Rectal smooth muscle tissue (tissue), 1 donor: Measurements from ENCODE around the gene AGPAT4.

ENCODE experiments used
- H3K27ac ChIP-seq: one replicate; pipeline ENCODE4 v1.7.0; 2013; ENCODE audit warnings: low read depth, low read length, inconsistent platforms
- H3K27me3 ChIP-seq: one replicate; pipeline ENCODE4 v1.7.0; 2013; ENCODE audit warnings: low read length; ENCODE audit not compliant: control insufficient read depth, insufficient read depth
- H3K36me3 ChIP-seq: one replicate; pipeline ENCODE4 v1.7.0; 2013; ENCODE audit warnings: low read length; ENCODE audit not compliant: control insufficient read depth, insufficient read depth
- H3K4me1 ChIP-seq: one replicate; pipeline ENCODE4 v1.7.0; 2013; ENCODE audit warnings: low read length; ENCODE audit not compliant: control insufficient read depth, insufficient read depth
- H3K4me3 ChIP-seq: one replicate; pipeline ENCODE4 v1.7.0; 2013; ENCODE audit warnings: low read length
- H3K9ac ChIP-seq: one replicate; pipeline ENCODE4 v1.7.0; 2013; ENCODE audit warnings: low read length

AGPAT4 gene

GRCh38 chr6:161091151-161091550 is 182.7 kb downstream of the AGPAT4 start:
- Histone ChIP-seq H3K27ac (no peak overlapping the region), H3K4me1 (no peaks in the 10 kb centered on the region), H3K36me3 (peaks cover 17% of the 10 kb centered on the region), H3K4me3 (no peak overlapping the region), H3K9ac (no peak overlapping the region), H3K27me3 (no peaks in the 10 kb centered on the region)

GRCh38 chr6:161088676-161089328 is 185.1 kb downstream of the AGPAT4 start:
- H3K27ac ChIP-seq, result no peak overlapping the region
- no peaks in the 10 kb centered on the region for H3K27me3 ChIP-seq
- H3K4me1 ChIP-seq, result no peaks in the 10 kb centered on the region
- no peak overlapping the region for H3K9ac ChIP-seq
- peaks cover 14% of the 10 kb centered on the region for H3K36me3 ChIP-seq
- no peak overlapping the region for H3K4me3 ChIP-seq

- H3K36me3 ChIP-seq, result peaks cover 23% of the 10 kb centered on the region
Measured at GRCh38 chr6:161085246-161085645, 188.6 kb downstream of the AGPAT4 start.

GRCh38 chr6:161082215-161082614 is 191.6 kb downstream of the AGPAT4 start:
- Histone ChIP-seq H3K36me3 (peaks cover 14% of the 10 kb centered on the region), H3K9ac (no peak overlapping the region), H3K4me1 (no peaks in the 10 kb centered on the region), H3K27ac (no peak overlapping the region), H3K27me3 (no peaks in the 10 kb centered on the region), H3K4me3 (no peak overlapping the region)

More at GRCh38 chr6:161085246-161085645, 188.6 kb downstream of the AGPAT4 start:
- Histone ChIP-seq H3K27ac (no peak overlapping the region), H3K27me3 (no peaks in the 10 kb centered on the region), H3K9ac (no peak overlapping the region), H3K4me3 (no peak overlapping the region), H3K4me1 (no peaks in the 10 kb centered on the region)

GRCh38 chr6:161080263-161080970 is 193.4 kb downstream of the AGPAT4 start:
- no peaks in the 10 kb centered on the region for H3K4me1 ChIP-seq
- H3K9ac ChIP-seq, result no peak overlapping the region
- no peaks in the 10 kb centered on the region for H3K27me3 ChIP-seq
- no peak overlapping the region for H3K4me3 ChIP-seq
- peaks cover 10% of the 10 kb centered on the region for H3K36me3 ChIP-seq
- H3K27ac ChIP-seq, result no peak overlapping the region
